Measurements from ENCODE around the gene ZNF423. TPM values are rescaled to one million over a fixed set of nuclear protein-coding genes. Genes with fewer than 3 reads are reported as not detected.

Gene ZNF423
- total RNA-seq, 3 donors from 2014 or later (not counting 1 experiment from before 2014, with no cell fraction given), result not detected

DNA sequence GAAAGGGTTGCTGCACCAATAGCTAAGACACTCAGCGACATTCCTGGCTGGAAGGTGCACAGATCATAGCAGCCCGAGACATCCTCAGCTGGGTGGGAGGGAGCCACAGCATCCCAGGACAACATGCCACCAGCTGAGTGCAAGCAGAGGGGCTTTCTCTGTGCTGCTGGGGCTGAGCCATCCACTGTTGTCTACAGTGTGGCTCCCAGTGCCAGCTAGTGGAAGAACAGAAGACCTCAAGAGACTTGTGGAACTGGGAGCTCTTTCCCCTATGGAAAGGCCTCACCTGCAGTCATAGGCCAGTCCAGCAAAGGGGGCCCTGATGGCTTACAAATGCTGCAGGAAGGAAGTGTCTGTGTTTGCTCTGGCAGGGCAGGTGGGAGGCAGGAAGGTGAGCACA lies 351.3 kb downstream of the ZNF423 start:
- no peak overlapping the region for H3K4me3 ChIP-seq (ENCODE audit: low read length)
- H3K36me3 ChIP-seq (ENCODE audit: control insufficient read depth, insufficient read depth, low read length), result no peaks in the 10 kb centered on the region
- TF ChIP-seq, protein P1, sequence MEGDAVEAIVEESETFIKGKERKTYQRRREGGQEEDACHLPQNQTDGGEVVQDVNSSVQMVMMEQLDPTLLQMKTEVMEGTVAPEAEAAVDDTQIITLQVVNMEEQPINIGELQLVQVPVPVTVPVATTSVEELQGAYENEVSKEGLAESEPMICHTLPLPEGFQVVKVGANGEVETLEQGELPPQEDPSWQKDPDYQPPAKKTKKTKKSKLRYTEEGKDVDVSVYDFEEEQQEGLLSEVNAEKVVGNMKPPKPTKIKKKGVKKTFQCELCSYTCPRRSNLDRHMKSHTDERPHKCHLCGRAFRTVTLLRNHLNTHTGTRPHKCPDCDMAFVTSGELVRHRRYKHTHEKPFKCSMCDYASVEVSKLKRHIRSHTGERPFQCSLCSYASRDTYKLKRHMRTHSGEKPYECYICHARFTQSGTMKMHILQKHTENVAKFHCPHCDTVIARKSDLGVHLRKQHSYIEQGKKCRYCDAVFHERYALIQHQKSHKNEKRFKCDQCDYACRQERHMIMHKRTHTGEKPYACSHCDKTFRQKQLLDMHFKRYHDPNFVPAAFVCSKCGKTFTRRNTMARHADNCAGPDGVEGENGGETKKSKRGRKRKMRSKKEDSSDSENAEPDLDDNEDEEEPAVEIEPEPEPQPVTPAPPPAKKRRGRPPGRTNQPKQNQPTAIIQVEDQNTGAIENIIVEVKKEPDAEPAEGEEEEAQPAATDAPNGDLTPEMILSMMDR (IDR thresholded peaks at IDR 0.05), result no peak
- peaks cover 19% of the 10 kb centered on the region for H3K4me1 ChIP-seq (ENCODE audit: control insufficient read depth, insufficient read depth, low read length)
- no peaks in the 10 kb centered on the region for H3K9me3 ChIP-seq (ENCODE audit: control insufficient read depth, insufficient read depth, low read length)
- Mint-ChIP-seq H3K27me3 (ENCODE audit: low read depth in 2 of 2) (no peaks in the 10 kb centered on the region), H3K9me3 (peaks cover 0 to 4% of the 10 kb centered on the region in 2 donors), H3K27ac (no peak overlapping the region), H3K4me3 (no peak overlapping the region), H3K4me1 (peaks cover 15 to 19% of the 10 kb centered on the region in 2 donors), H3K36me3 (no peaks in the 10 kb centered on the region)
- no peak overlapping the region for H3K27ac ChIP-seq (ENCODE audit: low read length)
- intact Hi-C loops (cut with micrococcal nuclease), result no loop called here
- WGBS (ENCODE audit: insufficient coverage), result 83% methylated on average over 2 of the region's 2 CpGs
- peaks cover 2% of the 10 kb centered on the region for H3K27me3 ChIP-seq (ENCODE audit: control insufficient read depth, insufficient read depth, low read length)
- DNase-seq (no peak), ATAC-seq (no peak)

DNA sequence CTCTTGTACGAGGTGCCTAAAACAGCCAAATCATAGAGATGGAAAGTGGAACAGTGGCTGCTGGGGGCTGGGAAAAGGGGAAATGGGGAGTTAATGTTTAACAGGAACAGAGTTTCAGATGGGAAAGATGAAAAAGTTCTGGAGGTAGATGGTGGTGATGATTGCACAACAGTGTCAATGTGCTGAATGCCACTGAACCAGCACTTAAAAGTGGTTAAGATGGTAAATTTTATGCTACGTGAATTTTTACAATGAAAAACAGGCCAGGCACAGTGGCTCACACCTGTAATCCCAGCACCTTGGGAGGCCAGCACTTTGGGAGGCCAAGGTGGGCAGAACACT lies 351.9 kb downstream of the ZNF423 start:
- no peak overlapping the region for H3K4me3 ChIP-seq (ENCODE audit: low read length)
- no peaks in the 10 kb centered on the region for H3K27me3 Mint-ChIP-seq (ENCODE audit: low read depth in 2 of 2)
- TF ChIP-seq, protein P1 (IDR thresholded peaks at IDR 0.05), result no peak
- H3K4me1 ChIP-seq (ENCODE audit: control insufficient read depth, insufficient read depth, low read length), result peaks cover 19% of the 10 kb centered on the region
- peaks cover 2% of the 10 kb centered on the region for H3K27me3 ChIP-seq (ENCODE audit: control insufficient read depth, insufficient read depth, low read length)
- no peak overlapping the region for H3K27ac Mint-ChIP-seq
- peaks cover 0 to 4% of the 10 kb centered on the region in 2 donors for H3K9me3 Mint-ChIP-seq
- WGBS (ENCODE audit: insufficient coverage), result 37% methylated on average over 2 of the region's 2 CpGs
- DNase-seq, result no peak
- peaks cover 15 to 19% of the 10 kb centered on the region in 2 donors for H3K4me1 Mint-ChIP-seq
- H3K36me3 ChIP-seq (ENCODE audit: control insufficient read depth, insufficient read depth, low read length), result no peaks in the 10 kb centered on the region
- ATAC-seq, result no peak
- H3K4me3 Mint-ChIP-seq, result no peak overlapping the region
- H3K27ac ChIP-seq (ENCODE audit: low read length), result no peak overlapping the region
- H3K9me3 ChIP-seq (ENCODE audit: control insufficient read depth, insufficient read depth, low read length), result no peaks in the 10 kb centered on the region
- intact Hi-C loops (cut with micrococcal nuclease), result no loop called here
- H3K36me3 Mint-ChIP-seq, result no peaks in the 10 kb centered on the region

DNA sequence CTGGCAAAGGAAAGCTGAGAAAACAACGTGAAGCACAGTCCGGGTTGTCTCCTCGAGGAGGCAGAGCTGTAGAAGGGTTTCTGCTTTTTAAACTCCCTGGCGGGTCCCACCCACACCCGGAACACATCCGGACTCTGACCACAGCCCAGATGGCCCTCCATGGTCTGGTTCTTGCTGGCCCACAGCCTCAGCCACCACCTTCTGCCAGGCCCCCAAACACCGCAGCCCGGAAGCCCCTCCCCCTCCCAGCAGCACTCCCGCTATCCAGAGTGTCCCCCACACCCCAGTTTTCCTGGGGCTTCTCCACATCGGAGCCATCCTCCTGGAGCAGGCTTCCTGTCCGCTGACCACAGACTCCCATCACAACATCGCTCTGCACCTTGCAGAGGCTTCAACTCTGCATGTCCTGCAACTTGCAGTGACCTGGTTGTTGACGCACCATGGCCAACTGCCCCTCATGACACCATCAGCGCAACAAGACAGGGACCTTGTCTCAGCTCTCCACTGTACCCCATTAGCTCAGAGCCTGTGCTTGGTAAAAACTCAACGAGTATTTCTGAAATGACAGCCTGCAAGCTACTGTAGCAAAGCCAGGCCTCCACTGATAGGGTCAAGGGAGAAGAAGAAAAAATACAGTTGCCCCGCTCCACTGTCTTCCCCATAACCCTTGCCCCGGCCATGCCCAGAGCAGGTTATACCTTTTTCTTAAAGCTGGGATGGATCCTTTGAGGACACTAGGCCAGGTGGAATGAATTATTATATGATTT lies 352.5 kb downstream of the ZNF423 start:
- no peak for DNase-seq
- Mint-ChIP-seq H3K4me3 (peak overlapping the region; percentile 49), H3K27ac (peak overlapping the region in 1 of 2 donors; percentile 25), H3K36me3 (no peaks in the 10 kb centered on the region), H3K9me3 (peaks cover 0 to 4% of the 10 kb centered on the region in 2 donors), H3K4me1 (peaks cover 15 to 19% of the 10 kb centered on the region in 2 donors), H3K27me3 (ENCODE audit: low read depth in 2 of 2) (no peaks in the 10 kb centered on the region)
- intact Hi-C loops (cut with micrococcal nuclease), result no loop called here
- Histone ChIP-seq H3K9me3 (ENCODE audit: control insufficient read depth, insufficient read depth, low read length) (no peaks in the 10 kb centered on the region), H3K27me3 (ENCODE audit: control insufficient read depth, insufficient read depth, low read length) (peaks cover 2% of the 10 kb centered on the region), H3K27ac (ENCODE audit: low read length) (no peak overlapping the region), H3K4me1 (ENCODE audit: control insufficient read depth, insufficient read depth, low read length) (peaks cover 19% of the 10 kb centered on the region), H3K4me3 (ENCODE audit: low read length) (no peak overlapping the region), H3K36me3 (ENCODE audit: control insufficient read depth, insufficient read depth, low read length) (no peaks in the 10 kb centered on the region)
- TF ChIP-seq, protein P1 (IDR thresholded peaks at IDR 0.05), result no peak
- WGBS (ENCODE audit: insufficient coverage), result 23% methylated on average over 17 of the region's 17 CpGs
- ATAC-seq, result peak in 1 of 3 donors; percentile 47
